K562 (cell line): ENCODE measurements around the gene PSMA6. TPM values are rescaled to one million over a fixed set of nuclear protein-coding genes. Genes with fewer than 3 reads are reported as not detected.

Experiments used
- ATAC-seq: fragments of 200-7000 bp; cut with Tn5 transposase; 3 replicates; pipeline ENCODE4 v1.9.1; 2020; ENCODE audit warnings: moderate library complexity
- Bru-seq: library from RNA; stranded (reverse); fragments of 400-500 nt; gene quantifications from one replicate; lab custom pipeline; 2021; lab: Mats Ljungman, UMichigan
- BruChase-seq, 2 experiments: library from RNA; stranded (reverse); fragments of 400-500 nt; gene quantifications; one replicate each; lab custom pipeline; 2021; lab: Mats Ljungman, UMichigan
- BruUV-seq: library from RNA; stranded (reverse); fragments of 400-500 nt; replicated peaks from 2 replicates; lab custom pipeline; 2021; lab: Mats Ljungman, UMichigan
- CTCF ChIA-PET: fragments of 300-600 bp; formaldehyde crosslinking; extraction: SDS; loops from one replicate; lab custom pipeline; 2021; ENCODE audit warnings: low intra/inter-chr PET ratio; lab: Yijun Ruan, JAX
- POLR2A ChIA-PET: fragments of 300-600, 350-650 bp; sonication (Branson Sonifier 250); formaldehyde crosslinking; extraction: SDS; loops from one replicate; lab custom pipeline; 2021; ENCODE audit warnings: antibody characterized with exemption, inconsistent platforms; lab: Yijun Ruan, JAX
- DNase-seq, 4 experiments: peaks; one replicate each; pipeline versions ENCODE4 v3.0.0 to v3.0.0-alpha.2; 2011 to 2018; ENCODE audit warnings: low spot score in 3 of 4, mixed read lengths in 3 of 4; ENCODE audit errors: extremely low read depth in 1 of 4
- FAIRE-seq: peaks from 2 replicates; lab custom pipeline; 2011; peaks lifted over from hg19 to GRCh38; lab: Jason Lieb, UNC
- H2AFZ ChIP-seq: 2 replicates; pipeline ENCODE4 v1.6.0; 2011; ENCODE audit warnings: low read depth, low read length, control low read depth, inconsistent platforms
- H3K27ac ChIP-seq: fragments of 200-600 bp; 3 replicates; pipeline ENCODE4 v1.8.0; 2011; ENCODE audit warnings: low read depth, mild to moderate bottlenecking, control low read depth, inconsistent platforms, low read length, moderate library complexity, mixed read lengths; ENCODE audit errors: extremely low read depth
- H3K27me3 ChIP-seq, 2 experiments: fragments of 300-600 bp in 1 of 2; 2 replicates in 1 of 2; 3 replicates in 1 of 2; pipeline versions ENCODE4 v1.6.0 to v1.8.0; 2011; ENCODE audit warnings: inconsistent platforms in 2 of 2, low read length in 2 of 2, mild to moderate bottlenecking in 1 of 2, mixed read lengths in 1 of 2, moderate library complexity in 1 of 2; ENCODE audit not compliant: control insufficient read depth in 2 of 2, insufficient read depth in 2 of 2
- H3K36me3 ChIP-seq: fragments of 300-600 bp; 3 replicates; pipeline ENCODE4 v1.8.0; 2011; ENCODE audit warnings: mild to moderate bottlenecking, low read length, inconsistent platforms; ENCODE audit not compliant: control insufficient read depth, insufficient read depth
- H3K4me1 ChIP-seq, 2 experiments: fragments of 200-600 bp in 1 of 2; replicated peaks in 1 of 2; 2 replicates in 1 of 2; 3 replicates in 1 of 2; pipeline versions ENCODE4 v1.5.1 to v1.8.0; 2011; ENCODE audit warnings: inconsistent platforms in 2 of 2, low read length in 2 of 2, mild to moderate bottlenecking in 1 of 2, mixed read lengths in 1 of 2, moderate library complexity in 1 of 2; ENCODE audit not compliant: control insufficient read depth in 2 of 2, insufficient read depth in 2 of 2
- H3K4me2 ChIP-seq: 2 replicates; pipeline ENCODE4 v1.6.1; 2011; ENCODE audit warnings: low read length, control low read depth, inconsistent platforms, mixed read lengths; ENCODE audit not compliant: insufficient read depth
- H3K4me3 ChIP-seq: fragments of 200-600 bp; sonication (generic), shearing (Covaris generic); 2 replicates; pipeline ENCODE4 v1.5.1; 2016; ENCODE audit warnings: control low read depth, inconsistent platforms
- H3K79me2 ChIP-seq: fragments of 200-600 bp; 3 replicates; pipeline ENCODE4 v1.8.0; 2011; ENCODE audit warnings: low read length, inconsistent platforms; ENCODE audit not compliant: control insufficient read depth, insufficient read depth
- H3K9ac ChIP-seq, 2 experiments: 2 replicates each; pipeline versions ENCODE4 v1.6.0 to v1.6.1; 2011; ENCODE audit warnings: low read depth in 2 of 2, low read length in 2 of 2, control low read depth in 1 of 2, inconsistent platforms in 1 of 2, mild to moderate bottlenecking in 1 of 2, mixed read lengths in 1 of 2; ENCODE audit not compliant: insufficient read depth in 1 of 2
- H3K9me1 ChIP-seq: one replicate; pipeline ENCODE4 v1.6.0; 2011; ENCODE audit warnings: inconsistent platforms, mild to moderate bottlenecking, low read length, moderate library complexity; ENCODE audit not compliant: control insufficient read depth, insufficient read depth
- H3K9me3 ChIP-seq: replicated peaks from 2 replicates; pipeline ENCODE4 v1.5.1; 2011; ENCODE audit warnings: low read depth, low read length, inconsistent platforms; ENCODE audit not compliant: control insufficient read depth, insufficient read depth
- H4K20me1 ChIP-seq: replicated peaks from 2 replicates; pipeline ENCODE4 v1.6.1; 2011; ENCODE audit warnings: low read length, inconsistent platforms, mixed read lengths; ENCODE audit not compliant: control insufficient read depth, insufficient read depth
- ETV1 ChIP-seq: fragments of 450-650 bp; conservative IDR thresholded peaks from 2 replicates; pipeline ENCODE4 v1.6.1; 2016; ENCODE audit warnings: missing genetic modification characterization, control low read depth, low read depth, missing compliant biosample characterization
- FOXK1 ChIP-seq: sonication (generic); formaldehyde crosslinking; IDR thresholded peaks from 2 replicates; pipeline ENCODE4 v1.8.0; 2022; ENCODE audit warnings: missing genetic modification reagents, mild to moderate bottlenecking, borderline replicate concordance
- HCFC1 ChIP-seq: IDR thresholded peaks from 2 replicates; pipeline ENCODE4 v1.6.1; 2012; ENCODE audit warnings: low read depth, low read length, improper control_type of control experiment
- NFIX ChIP-seq: fragments of 250-450 bp; sonication (Bioruptor Pico); IDR thresholded peaks from 2 replicates; pipeline ENCODE4 v1.4.0; 2020; ENCODE audit warnings: low read depth, mild to moderate bottlenecking, moderate library complexity
- RBM17 ChIP-seq: fragments of 200-400 bp; formaldehyde crosslinking; IDR thresholded peaks from 2 replicates; pipeline ENCODE4 v1.6.1; 2017; ENCODE audit warnings: low read depth, mild to moderate bottlenecking, low read length, borderline replicate concordance
- SNIP1 ChIP-seq: fragments of 450-650 bp; IDR thresholded peaks from 2 replicates; pipeline ENCODE4 v1.7.1; 2017; ENCODE audit warnings: low read depth, mild to moderate bottlenecking
- TEAD4 ChIP-seq, 2 experiments: sonication (generic) in 1 of 2; formaldehyde crosslinking in 1 of 2; IDR thresholded peaks; 2 replicates each; pipeline versions ENCODE4 v1.6.1 to v1.8.0; 2012 to 2022; ENCODE audit warnings: borderline replicate concordance in 1 of 2, inconsistent platforms in 1 of 2, low read length in 1 of 2, mild to moderate bottlenecking in 1 of 2, missing genetic modification reagents in 1 of 2
- ZNF644 ChIP-seq: fragments of 200-800 bp; sonication (Bioruptor generic); IDR thresholded peaks from 2 replicates; pipeline ENCODE4 v1.6.1; 2016; ENCODE audit warnings: low read depth, missing genetic modification characterization, missing compliant biosample characterization
- WGBS: fragments of 100-300 bp; shearing (Covaris generic); methylation state at CpG from one replicate; pipeline ENCODE4 v1.1.6; 2016; ENCODE audit warnings: low coverage, mixed read lengths; ENCODE audit not compliant: insufficient coverage; ENCODE audit errors: missing lambda C conversion rate; 5-methylcytosine and 5-hydroxymethylcytosine counted together
- in situ Hi-C: fragments of 300-500 bp; cut with MboI; formaldehyde crosslinking; loops from 4 replicates; pipeline ENCODE4 v1.15.0; 2018; ENCODE audit warnings: inconsistent platforms, mixed read lengths
- intact Hi-C: fragments of 100-400 bp; cut with micrococcal nuclease; formaldehyde crosslinking; loops from 2 replicates; pipeline ENCODE4 v1.14.2; 2022
- long read RNA-seq, 3 experiments: library from polyadenylated mRNA in 2 of 3; library from RNA in 1 of 3; unstranded in 2 of 3; stranded (forward) in 1 of 3; transcript quantifications; one replicate each; pipeline ENCODE4 v2.0.0, GENCODE V29; 2019 to 2022
- polyA minus RNA-seq, 3 experiments: library from RNA; depleted of rRNA, polyadenylated mRNA; stranded (reverse); fragments of >200 nt; gene quantifications; 2 replicates each; pipeline ENCODE4 v1.2.3, GENCODE V29; 2011
- polyA plus RNA-seq, 8 experiments: library from polyadenylated mRNA; depleted of rRNA in 4 of 8; stranded (reverse) in 5 of 8; unstranded in 3 of 8; fragments of >200 nt; fragmentation: Nextera tagmentation in 2 of 8; fragmentation: Illumina TruSeq in 1 of 8; extraction: Ambion mirVana in 2 of 8; extraction: Trizol in 1 of 8; gene quantifications; 2 replicates each; pipeline versions ENCODE4 v1.2.1 to v1.2.3, GENCODE V29; 2011 to 2014; ENCODE audit warnings: inconsistent platforms in 1 of 8, missing spikeins in 1 of 8
- total RNA-seq, 7 experiments: library from RNA; depleted of rRNA in 6 of 7; stranded (reverse); fragments of >200 nt in 6 of 7; fragmentation: Illumina TruSeq in 2 of 7; extraction: Trizol in 2 of 7; gene quantifications; 2 replicates each; pipeline versions ENCODE4 v1.2.1 to v1.2.3, GENCODE V29; 2011 to 2021; ENCODE audit warnings: low replicate concordance in 1 of 7
- TF ChIP-seq, protein P1 (sequence below): fragments of 450-650 bp; IDR thresholded peaks from 2 replicates; pipeline ENCODE4 v1.6.1; 2016; ENCODE audit warnings: borderline replicate concordance
- TF ChIP-seq, protein P2 (sequence below): fragments of 450-650 bp; formaldehyde crosslinking; IDR thresholded peaks from 2 replicates; pipeline ENCODE4 v1.4.0; 2022; ENCODE audit warnings: mild to moderate bottlenecking, moderate library complexity

PSMA6 gene
- 38.7 and 60.7 TPM in 2 replicates for total RNA-seq (2011; cell fraction: chromatin; rRNA removed; ENCODE audit: low replicate concordance)
- 47.8 and 50.5 TPM in 2 replicates for total RNA-seq (2011; cell fraction: nucleolus; rRNA removed)
- 58.6 and 80.4 TPM in 2 replicates for total RNA-seq (2011; cell fraction: nucleoplasm; rRNA removed)
- total RNA-seq (2014; rRNA removed) (164 and 210 TPM in 2 replicates), total RNA-seq (2014; rRNA removed; fragmentation: Illumina TruSeq; extraction: Trizol) (234 and 271 TPM in 2 replicates), total RNA-seq (2015; rRNA removed; fragmentation: Illumina TruSeq; extraction: Trizol) (279 and 288 TPM in 2 replicates), total RNA-seq (2021) (258 and 274 TPM in 2 replicates), polyA plus RNA-seq (2011; rRNA removed) (318 and 452 TPM in 2 replicates), polyA plus RNA-seq (2014; fragmentation: Illumina TruSeq; extraction: Trizol) (292 and 301 TPM in 2 replicates), polyA plus RNA-seq (2014; fragmentation: Nextera tagmentation; extraction: Ambion mirVana) (100 to 1,000 TPM; 922 to 952 TPM), polyA plus RNA-seq (2014; rRNA removed) (274 and 283 TPM in 2 replicates), polyA minus RNA-seq (2011; rRNA and poly(A)+ RNA removed) (166 and 169 TPM in 2 replicates), Bru-seq, nascent RNA (percentile 96 among the genes with signal in this experiment), BruChase-seq, experiment 1, labeled RNA remaining after a 2-hour chase (percentile 95 among the genes with signal in this experiment), BruChase-seq, experiment 2, labeled RNA remaining after a 6-hour chase (percentile 96 among the genes with signal in this experiment)
- polyA plus RNA-seq (2011; cell fraction: cytosol; rRNA removed), result 167 and 229 TPM in 2 replicates
- polyA plus RNA-seq (2011; cell fraction: nucleus; rRNA removed), result 54.4 and 95.7 TPM in 2 replicates
- polyA plus RNA-seq (2012), result 203 and 288 TPM in 2 replicates
- 78.1 and 98.1 TPM in 2 replicates for polyA minus RNA-seq (2011; cell fraction: cytosol; rRNA and poly(A)+ RNA removed)
- 17.6 and 42.8 TPM in 2 replicates for polyA minus RNA-seq (2011; cell fraction: nucleus; rRNA and poly(A)+ RNA removed)
- long read RNA-seq, experiment 1, full-length matches to known transcripts, result 477 of 497 reads
- long read RNA-seq, experiment 1, partial matches to known transcripts, result 4 of 497 reads
- long read RNA-seq, experiment 1, other reads (novel, unspliced or antisense), result 16 of 497 reads
- long read RNA-seq, experiment 2, transcript PSMA6-201 (7 exons, 1,029 nt), result major isoform, 247 of 285 reads
- long read RNA-seq, experiment 2, partial matches to known transcripts, result 4 of 285 reads
- long read RNA-seq, experiment 2, other reads (novel, unspliced or antisense), result 28 of 285 reads
- long read RNA-seq, experiment 3, transcript PSMA6-201 (7 exons, 1,029 nt), result major isoform, 349 of 360 reads
- long read RNA-seq, experiment 3, partial matches to known transcripts, result 1 of 360 reads
- long read RNA-seq, experiment 3, other reads (novel, unspliced or antisense), result 8 of 360 reads

- CTCF ChIA-PET, result no interaction called here
- DNase-seq, result peak; percentile 93 to 99 (median 96)
- Histone ChIP-seq H3K9me3 (no peaks in the 10 kb centered on the region), H2AFZ (peak within 1 kb of the TSS; percentile 96), H3K4me2 (peak within 1 kb of the TSS; percentile 92), H3K9ac (peak within 1 kb of the TSS; percentile 93 to 100), H3K79me2 (peaks cover 51% of the 10 kb centered on the region), H3K27me3 (no peaks in the 10 kb centered on the region), H3K4me3 (peak within 1 kb of the TSS; percentile 79), H4K20me1 (no peaks in the 10 kb centered on the region), H3K36me3 (peaks cover 18% of the 10 kb centered on the region; the same call in 1 of the 3 replicates), H3K4me1 (peaks cover 4 to 12% of the 10 kb centered on the region in 2 experiments; a peak in 4 of 5 replicates), H3K27ac (peak within 1 kb of the TSS; percentile 88), H3K9me1 (no peaks in the 10 kb centered on the region)
- in situ Hi-C loops (no loop called here), intact Hi-C loops (loop anchor here (5.0 kb wide), 2 partner anchors 75 to 110 kb away; partner anchors contain the start of gene NFKBIA)
- 0% methylated on average over 26 of the region's 40 CpGs for WGBS
- POLR2A ChIA-PET, result interaction anchor here (0.5 to 1.9 kb wide), 11 partner anchors 9 to 309 kb away, joined by 3 to 24 read pairs (median 5); partner anchors contain the start of genes NFKBIA and SRP54
- peak; percentile 94 for ATAC-seq
- TSS peak; percentile 76 for BruUV-seq
- FAIRE-seq, result peak; percentile 100
- TF ChIP-seq, protein P1, sequence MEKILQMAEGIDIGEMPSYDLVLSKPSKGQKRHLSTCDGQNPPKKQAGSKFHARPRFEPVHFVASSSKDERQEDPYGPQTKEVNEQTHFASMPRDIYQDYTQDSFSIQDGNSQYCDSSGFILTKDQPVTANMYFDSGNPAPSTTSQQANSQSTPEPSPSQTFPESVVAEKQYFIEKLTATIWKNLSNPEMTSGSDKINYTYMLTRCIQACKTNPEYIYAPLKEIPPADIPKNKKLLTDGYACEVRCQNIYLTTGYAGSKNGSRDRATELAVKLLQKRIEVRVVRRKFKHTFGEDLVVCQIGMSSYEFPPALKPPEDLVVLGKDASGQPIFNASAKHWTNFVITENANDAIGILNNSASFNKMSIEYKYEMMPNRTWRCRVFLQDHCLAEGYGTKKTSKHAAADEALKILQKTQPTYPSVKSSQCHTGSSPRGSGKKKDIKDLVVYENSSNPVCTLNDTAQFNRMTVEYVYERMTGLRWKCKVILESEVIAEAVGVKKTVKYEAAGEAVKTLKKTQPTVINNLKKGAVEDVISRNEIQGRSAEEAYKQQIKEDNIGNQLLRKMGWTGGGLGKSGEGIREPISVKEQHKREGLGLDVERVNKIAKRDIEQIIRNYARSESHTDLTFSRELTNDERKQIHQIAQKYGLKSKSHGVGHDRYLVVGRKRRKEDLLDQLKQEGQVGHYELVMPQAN, result peak; percentile 78
- TF ChIP-seq TEAD4 (IDR thresholded peaks at IDR 0.05; ENCODE audit: low read length) (no peak), TEAD4 (CRISPR knock-in tag; IDR thresholded peaks at IDR 0.05; ENCODE audit: borderline replicate concordance) (no peak), FOXK1 (no peak), ETV1 (tag) (peak; percentile 70), ZNF644 (tag) (no peak), RBM17 (no peak), HCFC1 (peak; percentile 65), NFIX (CRISPR knock-in tag) (no peak), SNIP1 (no peak)
- TF ChIP-seq, protein P2, sequence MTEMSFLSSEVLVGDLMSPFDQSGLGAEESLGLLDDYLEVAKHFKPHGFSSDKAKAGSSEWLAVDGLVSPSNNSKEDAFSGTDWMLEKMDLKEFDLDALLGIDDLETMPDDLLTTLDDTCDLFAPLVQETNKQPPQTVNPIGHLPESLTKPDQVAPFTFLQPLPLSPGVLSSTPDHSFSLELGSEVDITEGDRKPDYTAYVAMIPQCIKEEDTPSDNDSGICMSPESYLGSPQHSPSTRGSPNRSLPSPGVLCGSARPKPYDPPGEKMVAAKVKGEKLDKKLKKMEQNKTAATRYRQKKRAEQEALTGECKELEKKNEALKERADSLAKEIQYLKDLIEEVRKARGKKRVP (CRISPR knock-in tag), result 0 out of 2 replicates have a peak, but pooled peaks have one; percentile 10
Measured at GRCh38 chr14:35292051-35292769, at the start of gene PSMA6. TSS of gene PSMA6 (plus strand) at chr14:35292382. CDS start at chr14:35292477, 95 bp downstream.
